Effector CD8-positive, alpha-beta T cell (primary cell): ENCODE results near the gene CD52.
"Not testable (repeated sequence)": the region's sequence is repeated elsewhere in the genome, so short reads cannot be mapped to it uniquely, and the experiment has no call there.

Experiments
- DNase-seq: peaks from one replicate; lab custom pipeline; 2025; lab: John Stamatoyannopoulos, UW

CD52 gene

GRCh38 chr1:26330276-26330675, 12.5 kb downstream of the CD52 start:
- DNase-seq: no peak

- not testable (repeated sequence) for DNase-seq
Observed at GRCh38 chr1:26333312-26333711, 15.6 kb downstream of the CD52 start.

- no peak for DNase-seq
Observed at GRCh38 chr1:26335774-26336476, 18.2 kb downstream of the CD52 start.

- DNase-seq: peak; percentile 76
Observed at GRCh38 chr1:26336477-26337205, 18.9 kb downstream of the CD52 start.

- no peak for DNase-seq
Observed at GRCh38 chr1:26337206-26337535, 19.4 kb downstream of the CD52 start.

- DNase-seq: no peak
Observed at GRCh38 chr1:26337625-26338024, 19.9 kb downstream of the CD52 start.

GRCh38 chr1:26338670-26339069, 20.9 kb downstream of the CD52 start:
- DNase-seq: no peak

GRCh38 chr1:26340047-26340481, 22.3 kb downstream of the CD52 start:
- DNase-seq: no peak

- DNase-seq: no peak
Observed at GRCh38 chr1:26344147-26344920, 26.6 kb downstream of the CD52 start.

- DNase-seq: no peak
Observed at GRCh38 chr1:26345718-26346117, 28.0 kb downstream of the CD52 start.

GRCh38 chr1:26346274-26347033, 28.7 kb downstream of the CD52 start:
- DNase-seq: no peak

- no peak for DNase-seq
Observed at GRCh38 chr1:26349188-26349876, 31.6 kb downstream of the CD52 start.

GRCh38 chr1:26349877-26350244, 32.1 kb downstream of the CD52 start:
- DNase-seq: no peak

- no peak for DNase-seq
Observed at GRCh38 chr1:26350343-26350700, 32.6 kb downstream of the CD52 start.

- no peak for DNase-seq
Observed at GRCh38 chr1:26350701-26351589, 33.2 kb downstream of the CD52 start.

- no peak for DNase-seq
Observed at GRCh38 chr1:26351590-26352337, 34.0 kb downstream of the CD52 start.

- DNase-seq: no peak
Observed at GRCh38 chr1:26352338-26352679, 34.6 kb downstream of the CD52 start.

- DNase-seq: no peak
Observed at GRCh38 chr1:26353210-26353859, 35.6 kb downstream of the CD52 start.
